Esophagus squamous epithelium (tissue), 5 donors: ENCODE measurements around the gene OAF. TPM values are rescaled to one million over a fixed set of nuclear protein-coding genes. Genes with fewer than 3 reads are reported as not detected.
A peak's percentile ranks its signal among the peaks of the same experiment; 100 is the strongest.

Experiments
- DNase-seq: peaks from one replicate; lab custom pipeline; 2025; lab: John Stamatoyannopoulos, UW
- H3K27ac ChIP-seq, 4 donors: fragments of 200-600 bp; sonication (generic); one replicate each; pipeline ENCODE4 v1.5.1; 2016 to 2019; ENCODE audit warnings: mild to moderate bottlenecking in 1 of 4
- H3K27me3 ChIP-seq, 4 donors: fragments of 200-600 bp; sonication (generic); 1 replicate in 3 of 4; 2 replicates in 1 of 4; pipeline versions ENCODE4 v1.5.1 to v1.6.0; 2017 to 2021; ENCODE audit warnings: antibody characterized with exemption in 1 of 4
- H3K36me3 ChIP-seq, 3 donors: fragments of 200-600 bp; sonication (generic); one replicate each; pipeline ENCODE4 v1.5.1; 2016 to 2019
- H3K4me1 ChIP-seq, 3 donors: fragments of 200-600 bp; sonication (generic); one replicate each; pipeline ENCODE4 v1.5.1; 2017 to 2019
- H3K4me3 ChIP-seq, 4 donors: fragments of 200-600 bp; sonication (generic); 1 replicate in 3 of 4; 2 replicates in 1 of 4; pipeline ENCODE4 v1.5.1; 2016 to 2019; ENCODE audit warnings: mild to moderate bottlenecking in 2 of 4, moderate library complexity in 1 of 4
- H3K9me3 ChIP-seq, 3 donors: fragments of 200-600 bp; sonication (generic); one replicate each; pipeline ENCODE4 v1.5.1; 2016 to 2019
- CTCF ChIP-seq, 6 experiments: fragments of 450-650 bp in 4 of 6; fragments of 200-600 bp in 2 of 6; sonication (generic) in 2 of 6; IDR thresholded peaks; one replicate each; pipeline ENCODE4 v1.5.1; 2016 to 2019; ENCODE audit warnings: antibody characterized with exemption in 6 of 6, mild to moderate bottlenecking in 4 of 6, moderate library complexity in 4 of 6
- POLR2A ChIP-seq, 4 donors: fragments of 450-650 bp; IDR thresholded peaks; one replicate each; pipeline ENCODE4 v1.6.1; 2017; ENCODE audit warnings: antibody characterized with exemption in 4 of 4, mild to moderate bottlenecking in 4 of 4, moderate library complexity in 3 of 4
- WGBS, 2 donors: methylation state at CpG; one replicate each; pipeline ENCODE4 v1.1.5; 2018; 5-methylcytosine and 5-hydroxymethylcytosine counted together
- intact Hi-C: fragments of 100-400 bp; cut with DNase I; formaldehyde crosslinking; loops from one replicate; pipeline ENCODE4 v1.15.0; 2022
- total RNA-seq, 4 donors: library from RNA; depleted of rRNA; stranded (reverse); fragments of >200 nt; gene quantifications; one replicate each; pipeline ENCODE4 v1.1.0, GENCODE V29; 2016
- donor health status: DM: yes; HTN: yes; CAD: no.

Gene OAF
- total RNA-seq, 4 donors from 2014 or later, result 7.4 to 49.0 (median 14.3) TPM

GRCh38 chr11:120180551-120181232, 30.1 kb upstream of the OAF start:
- WGBS, 2 donors, result no CpG with 5 or more reads among the region's 11 CpGs
- Histone ChIP-seq H3K27me3 (peaks cover 0 to 3% (median 0%) of the 10 kb centered on the region in 4 donors), H3K4me1 (peaks cover 0 to 67% (median 34%) of the 10 kb centered on the region in 3 donors), H3K27ac (peak overlapping the region in 2 of 4 donors; percentile 52 to 56), H3K36me3 (no peaks in the 10 kb centered on the region), H3K9me3 (no peaks in the 10 kb centered on the region), H3K4me3 (no peak overlapping the region)
- TF ChIP-seq POLR2A (IDR thresholded peaks at IDR 0.05) (no peak), CTCF (IDR thresholded peaks at IDR 0.05) (peak in 2 of 6 experiments; percentile 3 to 10)
- DNase-seq, result no peak
- intact Hi-C loops, result no loop called here

GRCh38 chr11:120181376-120181975, 29.4 kb upstream of the OAF start:
- DNase-seq, result no peak
- intact Hi-C loops, result no loop called here
- TF ChIP-seq POLR2A (IDR thresholded peaks at IDR 0.05) (no peak), CTCF (IDR thresholded peaks at IDR 0.05) (no peak)

GRCh38 chr11:120182372-120182771, 28.5 kb upstream of the OAF start:
- intact Hi-C loops, result no loop called here
- no peak for DNase-seq
- Histone ChIP-seq H3K9me3 (no peaks in the 10 kb centered on the region), H3K4me1 (peaks cover 5 to 84% (median 50%) of the 10 kb centered on the region in 3 donors), H3K27me3 (peaks cover 0 to 3% (median 0%) of the 10 kb centered on the region in 4 donors), H3K4me3 (no peak overlapping the region), H3K36me3 (no peaks in the 10 kb centered on the region), H3K27ac (peak overlapping the region in 3 of 4 donors; percentile 7 to 85 (median 32))
- WGBS, 2 donors, result 29 to 39% methylated on average over 4 to 7 of the region's 7 CpGs
- TF ChIP-seq POLR2A (IDR thresholded peaks at IDR 0.05), result no peak
- TF ChIP-seq CTCF (IDR thresholded peaks at IDR 0.05), result no peak

More at GRCh38 chr11:120181376-120181975, 29.4 kb upstream of the OAF start:
- Histone ChIP-seq H3K4me3 (no peak overlapping the region), H3K27ac (peak overlapping the region in 2 of 4 donors; percentile 52 to 56), H3K4me1 (peaks cover 5 to 75% (median 42%) of the 10 kb centered on the region in 3 donors), H3K36me3 (no peaks in the 10 kb centered on the region), H3K27me3 (peaks cover 0 to 3% (median 0%) of the 10 kb centered on the region in 4 donors), H3K9me3 (no peaks in the 10 kb centered on the region)
- 90 to 91% methylated on average over 7 to 8 of the region's 10 CpGs for WGBS, 2 donors

- Histone ChIP-seq H3K27ac (peak overlapping the region in 2 of 4 donors; percentile 85 to 87), H3K36me3 (no peaks in the 10 kb centered on the region)
- intact Hi-C loops, result no loop called here
Measured at GRCh38 chr11:120182790-120183491, 27.9 kb upstream of the OAF start.

More at GRCh38 chr11:120182790-120183491, 27.9 kb upstream of the OAF start:
- no peak for DNase-seq
- H3K9me3 ChIP-seq, result no peaks in the 10 kb centered on the region
- H3K27me3 ChIP-seq, result peaks cover 0 to 3% (median 0%) of the 10 kb centered on the region in 4 donors
- TF ChIP-seq POLR2A (IDR thresholded peaks at IDR 0.05) (no peak), CTCF (IDR thresholded peaks at IDR 0.05) (peak in 4 of 6 experiments; percentile 6 to 49 (median 20))
- 60 to 61% methylated on average over 2 to 4 of the region's 5 CpGs for WGBS, 2 donors
- H3K4me3 ChIP-seq, result no peak overlapping the region
- H3K4me1 ChIP-seq, result peaks cover 5 to 90% (median 50%) of the 10 kb centered on the region in 3 donors
